Peyer's patch (tissue), 4 donors: Measurements from ENCODE around the gene SLC39A1.

Experiments used
- CTCF ChIP-seq, 6 experiments: fragments of 450-650 bp in 4 of 6; fragments of 200-600 bp in 2 of 6; sonication (generic) in 1 of 6; IDR thresholded peaks; one replicate each; pipeline ENCODE4 v1.5.1; 2017 to 2019; ENCODE audit warnings: antibody characterized with exemption in 6 of 6, mild to moderate bottlenecking in 3 of 6, moderate library complexity in 1 of 6
- POLR2A ChIP-seq, 2 donors: fragments of 450-650 bp; IDR thresholded peaks; one replicate each; pipeline ENCODE4 v1.5.1; 2017; ENCODE audit warnings: antibody characterized with exemption in 2 of 2, mild to moderate bottlenecking in 2 of 2, moderate library complexity in 2 of 2

- TF ChIP-seq CTCF (IDR thresholded peaks at IDR 0.05) (no peak), POLR2A (IDR thresholded peaks at IDR 0.05) (no peak)
These were observed 8.5 kb downstream of the SLC39A1 start for GRCh38 chr1:153954826-153955225.
